ENCODE results near the gene OR7A17.

Gene OR7A17

GRCh38 chr19:14840206-14840605 is 45.7 kb downstream of the OR7A17 start:
- H3K9me3 Mint-ChIP-seq, result no peaks in the 10 kb centered on the region
- H3K27ac Mint-ChIP-seq, result no peak overlapping the region
- DNase-seq, result no peak
- H3K4me1 Mint-ChIP-seq (ENCODE audit: low read depth in 2 of 2), result no peaks in the 10 kb centered on the region
- H3K4me3 Mint-ChIP-seq, result no peak overlapping the region
- H3K36me3 Mint-ChIP-seq (ENCODE audit: insufficient read depth), result no peaks in the 10 kb centered on the region
- no peak for ATAC-seq (replicated peaks)
- H3K27me3 Mint-ChIP-seq, result peaks cover 46 to 78% of the 10 kb centered on the region in 2 donors

- H3K4me3 Mint-ChIP-seq, result no peak overlapping the region
- no peak for ATAC-seq (replicated peaks)
- peaks cover 32 to 68% of the 10 kb centered on the region in 2 donors for H3K27me3 Mint-ChIP-seq
- H3K4me1 Mint-ChIP-seq (ENCODE audit: low read depth in 2 of 2), result no peaks in the 10 kb centered on the region
- no peaks in the 10 kb centered on the region for H3K9me3 Mint-ChIP-seq
- no peak overlapping the region for H3K27ac Mint-ChIP-seq
- DNase-seq, result no peak
- no peaks in the 10 kb centered on the region for H3K36me3 Mint-ChIP-seq (ENCODE audit: insufficient read depth)
Observed at GRCh38 chr19:14837391-14837790, 48.5 kb downstream of the OR7A17 start.

- no peak within 1 kb of the TSS for H3K4me3 Mint-ChIP-seq
- no peaks in the 10 kb centered on the region for H3K36me3 Mint-ChIP-seq (ENCODE audit: insufficient read depth)
- H3K4me1 Mint-ChIP-seq (ENCODE audit: low read depth in 2 of 2), result no peaks in the 10 kb centered on the region
- H3K9me3 Mint-ChIP-seq, result no peaks in the 10 kb centered on the region
- peaks cover 24 to 55% of the 10 kb centered on the region in 2 donors for H3K27me3 Mint-ChIP-seq
- ATAC-seq (replicated peaks) (no peak), DNase-seq (no peak)
- no peak within 1 kb of the TSS for H3K27ac Mint-ChIP-seq
Observed at GRCh38 chr19:14835011-14835410, 50.9 kb downstream of the OR7A17 start, which contains the start of the genes OR7A5 and OR7C1. Gene OR7A5 (minus strand): TSS chr19:14835185. CDS start chr19:14828241, 6,944 bp downstream. Gene OR7C1 (minus strand): TSS chr19:14835185. CDS start chr19:14800136, 35,049 bp downstream.

GRCh38 chr19:14830702-14831101 is 55.2 kb downstream of the OR7A17 start:
- no peaks in the 10 kb centered on the region for H3K36me3 Mint-ChIP-seq (ENCODE audit: insufficient read depth)
- no peaks in the 10 kb centered on the region for H3K4me1 Mint-ChIP-seq (ENCODE audit: low read depth in 2 of 2)
- H3K9me3 Mint-ChIP-seq, result no peaks in the 10 kb centered on the region
- ATAC-seq (replicated peaks) (no peak), DNase-seq (no peak)
- no peak overlapping the region for H3K27ac Mint-ChIP-seq
- peaks cover 50 to 71% of the 10 kb centered on the region in 2 donors for H3K27me3 Mint-ChIP-seq
- no peak overlapping the region for H3K4me3 Mint-ChIP-seq
